GDM1 (cell line): ENCODE data around the gene WFDC1.

Experiments
- DNase-seq: peaks from one replicate; lab custom pipeline; 2025; lab: John Stamatoyannopoulos, UW

Gene WFDC1, protein sequence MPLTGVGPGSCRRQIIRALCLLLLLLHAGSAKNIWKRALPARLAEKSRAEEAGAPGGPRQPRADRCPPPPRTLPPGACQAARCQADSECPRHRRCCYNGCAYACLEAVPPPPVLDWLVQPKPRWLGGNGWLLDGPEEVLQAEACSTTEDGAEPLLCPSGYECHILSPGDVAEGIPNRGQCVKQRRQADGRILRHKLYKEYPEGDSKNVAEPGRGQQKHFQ

DNA sequence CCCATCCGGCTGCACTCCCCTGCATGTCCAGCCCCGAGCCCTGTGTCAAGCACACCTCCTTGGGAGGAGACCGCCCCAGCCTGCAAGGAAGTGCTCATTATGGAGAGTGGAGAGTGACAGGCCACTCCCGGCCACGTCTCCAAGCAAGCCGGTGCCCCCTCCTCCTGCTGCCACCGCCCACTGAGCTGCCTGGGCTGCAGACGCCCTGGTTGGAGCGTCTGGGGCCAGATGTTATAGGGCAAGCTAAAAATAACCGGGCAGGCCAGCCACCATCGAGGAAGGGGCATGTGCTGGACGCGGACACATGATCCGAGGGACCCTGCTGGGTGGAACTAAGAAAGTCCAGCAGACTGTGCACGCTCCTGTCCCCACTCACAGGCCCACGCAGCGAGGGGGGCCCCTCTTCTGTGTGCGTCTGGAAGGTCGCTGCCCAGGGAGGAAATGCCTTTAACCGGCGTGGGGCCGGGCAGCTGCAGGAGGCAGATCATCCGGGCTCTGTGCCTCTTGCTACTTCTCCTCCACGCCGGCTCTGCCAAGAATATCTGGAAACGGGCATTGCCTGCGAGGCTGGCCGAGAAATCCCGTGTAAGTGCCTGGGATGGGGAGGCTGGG, at the start of gene WFDC1:
TSS of gene WFDC1 (plus strand) at position 348 of the 612 bp plus-strand sequence. CDS start at position 442, 94 bp downstream.
- DNase-seq, result no peak

DNA sequence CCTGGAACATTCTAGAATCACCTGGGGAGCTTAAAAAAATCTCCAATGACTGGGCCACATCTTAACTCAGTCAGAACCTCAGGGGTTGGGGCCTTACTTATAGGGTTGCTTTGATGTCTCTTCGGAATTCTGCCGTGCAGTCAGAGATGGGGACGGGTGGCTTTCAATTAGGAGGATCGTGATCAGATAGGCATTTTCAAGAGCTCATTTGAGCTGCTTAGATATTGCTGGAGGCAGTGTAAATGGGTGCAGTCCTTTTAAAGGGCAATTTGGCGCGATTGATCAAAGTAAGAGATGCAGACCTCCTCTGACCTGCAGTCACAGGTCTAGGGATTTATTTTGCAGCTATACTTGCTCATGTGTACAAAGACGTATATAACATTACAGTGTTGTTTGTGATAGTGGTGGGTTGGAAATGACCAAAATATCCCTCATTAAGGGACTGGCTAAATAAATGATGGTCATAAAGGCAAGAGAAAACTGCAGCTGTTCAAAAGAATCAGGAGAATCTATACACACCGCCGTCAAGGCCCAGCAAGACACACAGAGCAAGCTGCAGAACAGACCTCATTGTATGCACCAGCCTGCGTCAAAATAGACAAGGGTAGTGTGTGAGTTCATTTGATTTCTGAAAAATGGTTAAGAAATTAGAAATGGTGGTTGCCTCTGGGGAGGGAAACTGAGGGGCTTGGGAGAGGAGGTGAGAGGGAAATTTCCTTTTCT, 48.6 kb upstream of the WFDC1 start:
- no peak for DNase-seq

DNA sequence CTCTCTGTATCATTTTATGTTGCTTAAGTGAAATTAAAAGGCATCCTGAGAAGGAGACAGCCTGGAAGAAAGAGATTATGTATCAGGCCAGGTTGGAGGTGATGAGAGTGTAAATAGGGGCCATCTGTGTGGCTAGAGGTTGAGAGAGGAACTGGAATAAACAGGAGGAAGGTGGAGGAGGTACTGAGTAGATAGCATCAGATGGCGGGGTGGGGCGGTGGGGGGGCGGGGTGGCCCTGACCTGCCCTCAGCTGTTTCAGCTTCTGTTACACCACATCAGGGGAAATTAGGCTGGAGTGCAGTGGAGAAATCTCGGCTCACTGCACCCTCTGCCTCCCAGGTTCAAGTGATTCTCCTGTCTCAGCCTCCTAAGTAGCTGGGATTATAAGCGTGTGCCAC, 48.0 kb upstream of the WFDC1 start:
- no peak for DNase-seq

DNA sequence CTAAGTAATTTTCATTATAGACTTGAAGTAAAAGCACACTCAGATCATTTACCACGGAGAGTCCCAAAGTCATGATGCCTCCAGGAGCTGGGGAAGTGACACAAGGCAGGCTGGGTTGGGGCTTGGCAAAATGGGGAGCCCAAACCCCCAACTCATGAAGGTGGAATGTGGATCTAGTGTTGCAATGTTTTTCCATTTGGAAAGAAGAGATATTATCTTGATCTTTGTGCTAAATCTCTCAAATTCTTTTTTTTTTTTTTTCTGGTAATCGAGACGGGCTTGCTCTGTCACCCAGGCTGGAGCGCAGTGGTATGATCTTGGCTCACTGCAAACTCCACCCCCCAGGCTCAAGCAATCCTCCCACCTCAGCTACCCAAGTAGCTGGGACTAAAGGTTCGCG, 47.3 kb upstream of the WFDC1 start:
- DNase-seq, result no peak

DNA sequence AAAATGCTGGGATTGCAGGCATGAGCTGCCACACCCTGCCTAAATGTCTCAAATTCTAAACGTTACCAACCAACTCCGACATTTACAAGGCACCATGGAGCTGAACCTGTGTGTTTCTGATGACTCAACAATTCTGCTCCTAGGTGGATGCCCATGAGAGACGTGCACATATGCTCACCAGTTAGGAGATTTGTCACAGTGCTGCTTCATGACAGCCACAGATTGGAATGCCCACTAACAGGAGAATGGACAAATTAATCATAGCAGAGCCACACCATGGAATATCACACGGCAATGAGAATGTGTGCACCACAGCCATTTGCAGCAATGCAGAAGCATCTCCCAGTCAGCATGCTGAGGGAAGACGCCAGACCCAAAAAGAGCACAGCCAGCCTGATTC, 46.8 kb upstream of the WFDC1 start:
- no peak for DNase-seq

DNA sequence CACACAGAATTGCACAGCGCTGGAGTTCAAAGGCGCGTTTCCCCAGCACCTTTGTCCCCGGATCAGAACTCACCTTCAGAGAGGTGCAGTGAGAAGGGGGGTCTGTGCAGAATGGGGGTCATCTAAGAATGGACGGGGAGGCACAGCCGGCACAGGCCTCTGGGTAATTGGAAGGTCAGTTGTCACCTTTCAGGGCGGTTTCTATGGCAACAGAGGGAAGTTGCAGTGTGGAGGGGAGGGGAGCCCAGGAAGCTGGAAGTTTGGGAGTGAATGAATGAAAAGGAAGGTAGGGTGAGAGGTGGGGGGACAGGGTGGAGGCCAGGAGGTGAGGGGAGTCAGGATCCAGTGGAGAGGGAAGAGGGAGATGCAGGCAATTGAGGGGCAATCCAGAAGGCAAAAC, 42.5 kb upstream of the WFDC1 start:
- no peak for DNase-seq

DNA sequence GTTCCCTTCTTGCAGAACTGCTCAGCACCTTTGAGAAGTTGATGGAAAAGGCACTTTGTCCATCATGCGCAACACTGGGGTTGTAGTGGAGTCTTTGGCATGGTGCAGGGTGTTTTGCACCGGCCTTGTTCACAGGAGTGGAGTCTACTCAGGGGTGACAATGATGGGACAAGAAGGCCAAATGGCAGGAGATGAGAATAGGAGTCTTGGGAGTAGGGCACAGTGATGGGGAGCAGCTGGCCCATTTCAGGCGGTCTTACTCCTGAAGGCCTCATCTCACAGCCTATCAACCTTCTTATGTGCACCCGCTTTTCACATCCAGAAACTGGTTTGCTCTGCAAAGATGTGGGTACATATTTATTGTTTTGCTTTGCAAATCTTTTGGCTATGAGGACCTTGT, 41.5 kb upstream of the WFDC1 start:
- no peak for DNase-seq

DNA sequence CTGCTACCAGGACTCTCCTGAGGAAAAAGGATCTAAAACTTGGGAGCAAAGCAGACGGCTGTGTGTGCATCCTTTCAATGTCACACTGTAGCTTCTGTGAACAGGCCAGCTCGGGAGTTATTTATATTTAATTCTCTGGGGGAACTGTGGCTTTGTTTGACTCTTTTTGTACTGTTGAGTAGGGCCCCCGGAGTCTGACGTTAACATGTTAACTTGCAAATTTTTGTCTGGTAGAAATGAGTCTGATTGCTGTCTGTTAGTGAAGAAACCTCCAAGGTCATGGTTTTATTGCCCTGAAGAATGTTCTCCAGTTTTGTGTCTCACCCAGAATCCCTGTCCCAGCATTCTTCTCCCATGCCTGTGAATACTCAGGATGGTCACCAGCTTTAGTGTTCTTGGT, 40.6 kb upstream of the WFDC1 start:
- no peak for DNase-seq

DNA sequence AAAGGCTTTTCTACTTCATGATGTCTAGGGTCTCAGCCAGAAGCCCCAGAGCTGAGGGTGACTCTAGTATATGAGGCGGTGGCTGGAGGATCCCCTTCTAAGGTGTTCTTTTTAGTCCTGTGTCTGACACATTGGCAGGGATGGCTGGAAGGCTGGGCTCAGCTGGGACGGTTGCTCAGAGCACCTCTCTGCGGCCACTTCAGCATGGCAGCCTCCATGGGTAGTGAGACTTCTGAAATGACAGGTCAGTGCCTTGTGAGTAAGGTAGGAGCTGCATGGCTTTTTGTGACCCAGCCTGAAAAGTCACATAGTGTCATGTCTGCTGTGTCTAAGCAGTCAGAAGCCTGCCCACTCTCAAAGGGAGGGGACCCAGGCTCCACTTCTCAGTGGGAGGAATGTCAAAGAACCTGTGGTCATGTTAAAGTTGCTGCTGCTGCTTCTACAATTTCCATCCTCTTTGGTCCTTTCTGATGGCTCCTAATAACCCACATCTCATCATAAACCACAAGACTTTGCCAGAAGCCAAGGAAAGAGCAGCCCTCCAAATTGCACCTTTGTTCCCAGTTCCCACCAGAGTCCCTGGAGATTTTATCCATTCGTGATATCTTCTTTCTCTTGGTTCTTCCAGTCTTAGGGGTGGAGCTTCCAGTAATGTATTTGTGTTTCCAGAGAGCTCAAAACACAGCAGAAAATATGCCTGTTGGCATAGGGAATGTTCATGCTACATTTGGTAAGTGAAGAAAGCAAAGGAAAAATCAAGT, 39.4 kb upstream of the WFDC1 start:
- no peak for DNase-seq

DNA sequence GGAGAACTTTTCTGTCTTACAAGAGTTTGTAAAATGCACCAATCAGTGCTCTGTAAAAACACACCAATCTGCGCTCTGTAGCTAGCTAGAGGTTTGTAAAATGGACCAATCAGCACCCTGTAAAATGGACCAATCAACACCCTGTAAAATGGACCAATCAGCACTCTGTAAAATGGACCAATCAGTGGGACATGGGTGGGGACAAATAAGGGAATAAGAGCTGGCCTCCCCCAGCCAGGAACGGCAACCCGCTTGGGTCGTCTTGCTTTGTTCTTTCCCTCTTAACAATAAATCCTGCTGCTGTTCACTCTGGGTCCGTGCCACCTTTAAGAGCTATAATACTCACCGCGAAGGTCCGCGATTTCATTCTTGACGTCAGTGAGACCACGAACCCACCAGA, 36.4 kb upstream of the WFDC1 start:
- DNase-seq, result no peak

DNA sequence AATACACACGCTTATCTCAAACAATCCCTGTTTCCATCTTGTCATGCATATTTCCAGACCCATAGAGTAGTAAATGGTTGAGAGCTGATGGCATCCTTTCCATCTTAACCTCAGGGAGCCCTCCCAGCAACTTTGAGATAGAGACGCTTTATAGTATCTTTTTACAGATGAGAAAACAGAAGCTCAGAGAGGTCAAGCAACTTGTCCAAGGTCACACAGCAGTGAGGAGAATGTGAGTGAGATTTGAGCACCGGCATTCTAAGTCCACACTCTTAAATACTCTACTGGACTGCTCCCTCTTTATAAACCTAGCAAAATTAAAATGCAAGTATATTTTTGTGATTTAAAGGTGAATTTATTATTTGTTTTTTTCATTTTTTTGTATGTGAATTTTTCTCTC, 35.0 kb upstream of the WFDC1 start:
- no peak for DNase-seq

DNA sequence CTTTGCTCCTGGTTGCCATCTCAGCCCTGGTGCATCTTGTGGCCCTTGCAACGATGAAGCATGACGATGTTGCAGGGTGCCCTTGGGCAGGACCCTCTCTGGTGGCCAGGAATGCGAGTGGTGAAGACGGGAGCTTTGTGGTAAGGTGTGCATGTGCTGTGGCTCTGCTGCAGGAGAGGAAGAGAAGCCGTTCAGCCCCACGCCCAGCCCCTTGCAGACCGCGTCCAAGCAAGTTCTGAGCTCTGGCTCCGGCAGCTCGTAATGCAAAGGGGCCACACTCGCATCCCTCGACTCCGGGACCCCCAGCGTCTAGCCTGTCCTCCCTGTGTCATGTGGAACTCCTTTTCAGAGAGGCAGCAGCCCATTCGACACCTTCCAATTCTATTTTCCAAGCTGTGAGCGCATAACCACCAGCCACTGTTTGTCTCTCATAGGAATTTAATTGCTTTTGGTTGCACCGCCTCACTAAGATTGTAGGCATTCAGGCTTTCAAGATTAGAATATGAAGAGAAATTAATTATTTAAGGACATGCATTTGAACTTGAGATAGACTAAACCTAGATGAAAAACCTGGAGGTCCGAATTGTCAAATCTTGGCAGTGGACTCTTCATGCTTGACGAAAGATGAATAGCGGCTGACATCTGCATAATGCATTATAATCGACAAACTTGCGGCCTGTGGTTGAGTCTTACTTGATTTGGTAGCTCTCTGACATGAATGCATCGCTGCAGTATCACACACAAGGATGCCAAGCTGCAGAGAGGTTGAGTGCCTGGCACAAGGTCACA, 33.7 kb upstream of the WFDC1 start:
- no peak for DNase-seq

DNA sequence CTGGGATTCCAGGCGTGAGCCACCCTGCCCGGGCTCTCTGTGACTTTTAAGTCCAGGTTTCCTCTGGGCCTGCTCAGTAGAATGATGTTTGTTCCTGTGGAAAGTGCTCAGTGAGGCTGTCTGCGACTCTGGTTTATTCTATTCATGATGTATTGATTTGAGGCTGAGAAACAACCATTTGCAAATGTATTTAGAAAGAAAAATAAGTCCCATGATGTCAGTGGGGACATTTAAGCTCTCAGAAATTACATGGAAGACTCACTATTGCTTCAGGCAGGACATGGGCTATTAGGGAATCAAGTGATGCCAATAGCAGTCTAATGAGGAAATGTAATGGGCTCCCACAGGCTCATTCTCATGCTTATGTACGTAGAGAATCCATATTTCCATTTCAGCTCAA, 32.6 kb upstream of the WFDC1 start:
- DNase-seq, result no peak

DNA sequence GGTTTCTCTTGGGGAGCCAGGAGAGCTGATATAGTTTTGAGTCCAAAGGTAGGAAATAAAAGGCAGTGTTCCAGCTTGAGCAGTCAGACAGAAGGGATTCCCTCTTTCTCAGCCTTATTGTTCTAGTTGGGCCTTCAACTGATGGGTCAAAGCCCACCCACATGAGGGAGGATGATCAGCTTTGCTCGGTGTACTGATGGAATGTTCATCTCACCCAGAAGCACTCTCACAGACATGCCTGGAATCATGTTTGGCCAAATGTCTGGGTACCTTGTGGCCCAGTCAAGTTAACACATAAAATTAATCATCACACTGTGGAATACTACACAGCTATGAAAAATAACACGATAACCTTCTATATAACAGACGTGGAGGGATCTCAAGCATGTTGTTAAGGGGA, 31.7 kb upstream of the WFDC1 start:
- no peak for DNase-seq

DNA sequence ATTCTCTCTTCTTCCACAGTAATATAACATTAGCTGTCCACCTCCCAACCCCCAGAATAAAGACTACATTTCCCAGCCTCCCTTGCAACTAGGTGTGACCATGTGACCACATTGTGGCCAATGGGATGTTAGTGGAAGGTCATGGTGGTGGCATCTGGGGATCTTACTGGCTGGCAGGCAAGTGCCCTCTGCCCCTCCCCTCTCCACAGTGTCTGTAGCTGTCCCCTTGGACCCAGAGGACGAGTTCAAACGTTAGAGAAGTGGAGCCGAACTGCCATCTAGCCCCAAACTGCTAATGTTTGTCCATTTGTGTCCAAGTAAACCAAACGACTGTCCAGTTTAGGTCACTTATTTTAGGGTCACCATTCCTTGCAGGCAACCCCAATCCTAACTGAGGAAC, 28.2 kb upstream of the WFDC1 start:
- DNase-seq, result peak; percentile 0

DNA sequence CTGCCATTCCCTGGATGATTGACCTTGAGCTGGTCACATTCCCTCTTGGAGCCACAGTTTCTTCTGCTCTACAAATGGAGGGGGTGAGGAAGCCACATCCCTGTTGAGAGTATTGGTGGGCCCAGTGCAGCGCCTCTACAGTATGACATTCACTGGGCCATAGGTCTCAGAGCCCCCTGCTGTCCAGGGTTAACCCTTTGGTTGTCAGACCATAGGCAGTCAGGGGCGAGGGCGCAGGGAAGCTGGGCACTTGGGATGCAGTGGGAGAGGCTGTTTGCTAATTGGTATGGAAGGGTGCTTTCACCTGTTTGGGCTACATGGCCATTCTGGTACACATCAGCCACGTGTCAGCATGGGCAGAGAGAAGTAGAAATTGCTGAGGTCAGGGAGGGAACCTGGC, 27.3 kb upstream of the WFDC1 start:
- DNase-seq, result no peak

DNA sequence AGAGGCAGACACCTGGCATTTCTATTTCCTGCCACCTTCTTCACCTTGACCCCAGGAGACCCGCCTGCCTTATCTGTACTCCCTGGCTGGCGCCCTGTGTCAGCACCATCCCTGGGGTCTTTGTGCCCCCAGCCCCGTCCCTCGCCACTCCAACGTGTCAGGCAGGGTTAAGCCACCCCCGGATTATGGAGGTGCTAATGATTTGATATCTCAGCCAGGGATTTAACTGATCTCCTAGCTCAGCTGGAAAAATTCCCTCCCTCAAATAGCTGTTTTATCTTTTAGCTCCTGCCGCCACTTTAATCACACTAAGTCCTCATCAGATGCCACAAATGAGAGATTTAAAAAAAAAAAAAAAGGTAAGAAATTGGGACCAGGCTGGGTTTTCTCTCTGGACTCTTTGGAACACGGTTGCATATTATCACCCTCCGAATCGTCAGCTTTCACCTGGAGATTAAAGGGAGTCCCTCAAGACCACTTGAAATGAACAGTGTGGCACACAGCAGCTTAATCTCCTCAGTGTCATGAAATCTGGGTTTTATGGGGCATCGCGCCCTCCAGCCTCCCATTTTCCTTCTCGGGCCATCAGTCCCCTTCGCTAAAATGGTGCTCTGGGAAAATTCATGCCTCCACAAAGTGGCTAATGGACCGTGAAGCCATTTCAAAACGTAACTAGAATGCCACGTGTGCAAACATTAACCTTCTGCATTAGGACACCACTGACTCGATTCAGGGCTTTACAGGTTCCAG, 26.2 kb upstream of the WFDC1 start:
- DNase-seq, result no peak

DNA sequence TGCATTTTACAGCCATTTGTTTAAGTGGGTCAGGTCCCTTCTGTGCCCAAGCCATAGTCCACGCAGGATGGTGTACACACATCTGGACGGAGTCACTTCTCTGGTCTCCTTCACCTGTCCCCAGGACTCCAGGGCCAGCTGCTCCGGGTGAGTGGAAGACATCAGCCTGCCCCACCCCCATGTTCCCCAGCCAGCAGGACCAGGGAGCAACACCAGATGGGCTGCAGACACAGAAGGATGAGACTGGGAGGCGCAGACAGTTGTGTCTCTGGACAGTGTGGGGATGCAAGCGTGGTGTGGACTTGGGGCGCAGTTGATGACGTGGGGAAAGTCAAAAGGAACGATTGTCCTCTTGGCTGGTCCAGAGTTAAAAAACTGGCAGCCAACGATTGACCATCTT, 24.6 kb upstream of the WFDC1 start:
- DNase-seq, result no peak

DNA sequence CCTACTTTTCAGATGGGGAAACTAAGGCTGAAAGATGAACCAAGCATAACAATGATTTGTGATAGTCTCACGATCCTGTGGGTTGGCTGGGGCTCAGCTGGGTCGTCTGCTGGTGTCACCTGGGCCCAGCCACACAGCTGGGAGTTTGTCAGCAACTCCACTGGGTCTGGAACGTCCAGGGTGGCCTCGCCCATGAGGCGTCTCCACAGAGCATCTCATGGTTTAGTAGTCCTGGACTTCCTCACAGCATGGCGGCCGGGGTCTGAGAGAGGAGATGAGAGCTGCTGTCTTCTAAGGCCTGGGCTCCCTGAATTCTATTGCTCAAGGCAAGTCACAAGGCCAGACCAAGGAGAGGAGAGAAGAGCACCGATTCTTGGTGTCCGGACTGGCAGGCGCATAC, 24.1 kb upstream of the WFDC1 start:
- no peak for DNase-seq

DNA sequence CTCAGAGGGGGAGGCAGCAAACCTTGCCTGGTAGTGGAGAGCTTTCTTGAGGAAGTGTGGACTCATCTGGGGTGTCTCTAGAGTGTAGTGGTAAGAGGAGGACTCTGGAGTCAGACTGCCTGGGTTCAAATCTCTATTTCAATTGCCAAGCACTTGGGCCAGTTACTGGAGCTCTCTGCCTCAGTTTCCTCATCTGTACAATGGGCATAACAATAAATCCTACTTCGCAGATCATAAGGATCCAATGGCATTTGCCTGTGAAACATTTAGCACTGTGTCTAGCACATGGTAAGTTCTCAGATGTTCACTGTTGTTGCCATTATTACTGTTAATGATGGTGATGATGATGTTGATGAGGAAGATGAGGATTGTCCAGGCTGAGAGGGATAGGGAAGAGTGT, 23.6 kb upstream of the WFDC1 start:
- no peak for DNase-seq

DNA sequence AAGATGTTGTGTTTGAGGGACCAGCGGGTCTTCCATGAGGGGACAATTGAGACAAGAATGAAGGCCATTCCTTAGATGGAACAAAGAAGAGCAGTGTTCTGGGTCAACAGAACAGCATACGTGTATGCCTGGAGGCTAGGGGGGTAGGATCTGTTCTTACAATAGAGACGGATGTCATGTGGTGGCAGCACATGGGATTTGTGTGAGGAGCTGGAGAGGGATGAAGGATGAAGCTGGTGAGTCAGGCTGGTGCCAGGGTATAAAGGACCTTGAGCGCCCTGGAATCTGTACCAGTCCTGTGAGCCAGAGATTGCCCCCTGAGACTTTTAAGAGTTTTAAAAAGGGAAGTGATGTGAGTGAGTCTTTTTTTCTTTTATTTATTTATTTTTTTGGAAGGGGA, 22.8 kb upstream of the WFDC1 start:
- DNase-seq, result no peak
